Upper lobe of left lung (tissue), 6 donors: Measurements from ENCODE around the gene MROH8. TPM values are rescaled to one million over a fixed set of nuclear protein-coding genes. Genes with fewer than 3 reads are reported as not detected.
A peak's percentile ranks its signal among the peaks of the same experiment; 100 is the strongest.

Experiments
- ATAC-seq, 2 donors: fragments of 200-7000 bp; cut with Tn5 transposase; one replicate each; pipeline ENCODE4 v1.9.1; 2022; ENCODE audit warnings: mild to moderate bottlenecking in 2 of 2, moderate library complexity in 2 of 2; ENCODE audit not compliant: low FRiP score in 2 of 2
- DNase-seq, 2 donors: peaks; one replicate each; pipeline ENCODE4 v3.0.0-alpha.2; 2019 to 2020
- H3K27ac ChIP-seq, 4 donors: fragments of 200-600 bp; sonication (generic); one replicate each; pipeline ENCODE4 v1.5.1; 2016 to 2019
- H3K27me3 ChIP-seq, 4 donors: fragments of 200-600 bp; sonication (generic); one replicate each; pipeline ENCODE4 v1.5.1; 2017 to 2019
- H3K36me3 ChIP-seq, 4 donors: fragments of 200-600 bp; sonication (generic); one replicate each; pipeline ENCODE4 v1.5.1; 2016 to 2019
- H3K4me1 ChIP-seq, 4 donors: fragments of 200-600 bp; sonication (generic); one replicate each; pipeline ENCODE4 v1.5.1; 2018 to 2019
- H3K4me3 ChIP-seq, 4 donors: fragments of 200-600 bp; sonication (generic); one replicate each; pipeline ENCODE4 v1.5.1; 2017 to 2019; ENCODE audit warnings: mild to moderate bottlenecking in 2 of 4, moderate library complexity in 1 of 4
- H3K9me3 ChIP-seq, 4 donors: fragments of 200-600 bp; sonication (generic); one replicate each; pipeline ENCODE4 v1.5.1; 2018 to 2019
- CTCF ChIP-seq, 6 experiments: fragments of 450-650 bp in 4 of 6; fragments of 200-600 bp in 2 of 6; sonication (generic) in 2 of 6; IDR thresholded peaks; one replicate each; pipeline ENCODE4 v1.5.1; 2016 to 2019; ENCODE audit warnings: antibody characterized with exemption in 6 of 6
- EP300 ChIP-seq, 4 donors: sonication (generic); formaldehyde crosslinking; IDR thresholded peaks; one replicate each; pipeline ENCODE4 v1.5.1; 2017; ENCODE audit warnings: antibody characterized with exemption in 4 of 4, control low read depth in 2 of 4
- POLR2A ChIP-seq, 4 donors: fragments of 450-650 bp; IDR thresholded peaks; one replicate each; pipeline ENCODE4 v1.5.1; 2016 to 2017; ENCODE audit warnings: antibody characterized with exemption in 4 of 4, mild to moderate bottlenecking in 2 of 4
- POLR2AphosphoS5 ChIP-seq, 2 donors: sonication (generic); formaldehyde crosslinking; IDR thresholded peaks; one replicate each; pipeline ENCODE4 v1.5.1; 2017; ENCODE audit warnings: antibody characterized with exemption in 2 of 2
- WGBS, 2 donors: methylation state at CpG; one replicate each; pipeline ENCODE4 v1.1.5; 2017 to 2018; 5-methylcytosine and 5-hydroxymethylcytosine counted together
- total RNA-seq, 6 donors: library from RNA; depleted of rRNA in 4 of 6; stranded (reverse); fragments of >200 nt in 4 of 6; gene quantifications; one replicate each; pipeline versions ENCODE4 v1.1.0 to v1.2.1, GENCODE V29; 2016 to 2021
- donor health status: DM: no; HTN: no; CAD: no; lungs with moderate emphysema.
- donor health status: DM: no; HTN: yes; CAD: no; lungs with severe emphysema.

MROH8 gene
- total RNA-seq, 6 donors from 2014 or later = 1.1 to 5.9 (median 2.2) TPM

GRCh38 chr20:37200926-37201826 lies 21.8 kb upstream of the MROH8 start:
- no peak for ATAC-seq
- Histone ChIP-seq H3K27me3 (no peaks in the 10 kb centered on the region), H3K4me1 (peaks cover 0 to 5% (median 4%) of the 10 kb centered on the region in 4 donors), H3K4me3 (no peak overlapping the region), H3K36me3 (peaks cover 21 to 86% (median 55%) of the 10 kb centered on the region in 4 donors), H3K27ac (peak overlapping the region in 2 of 4 donors; percentile 59 to 69), H3K9me3 (no peaks in the 10 kb centered on the region)
- no peak for DNase-seq
- TF ChIP-seq POLR2AphosphoS5 (IDR thresholded peaks at IDR 0.05) (no peak), EP300 (IDR thresholded peaks at IDR 0.05) (no peak), CTCF (IDR thresholded peaks at IDR 0.05) (no peak), POLR2A (IDR thresholded peaks at IDR 0.05) (no peak)
- WGBS, 2 donors = 94 to 97% methylated on average over 13 of the region's 13 CpGs

DNA sequence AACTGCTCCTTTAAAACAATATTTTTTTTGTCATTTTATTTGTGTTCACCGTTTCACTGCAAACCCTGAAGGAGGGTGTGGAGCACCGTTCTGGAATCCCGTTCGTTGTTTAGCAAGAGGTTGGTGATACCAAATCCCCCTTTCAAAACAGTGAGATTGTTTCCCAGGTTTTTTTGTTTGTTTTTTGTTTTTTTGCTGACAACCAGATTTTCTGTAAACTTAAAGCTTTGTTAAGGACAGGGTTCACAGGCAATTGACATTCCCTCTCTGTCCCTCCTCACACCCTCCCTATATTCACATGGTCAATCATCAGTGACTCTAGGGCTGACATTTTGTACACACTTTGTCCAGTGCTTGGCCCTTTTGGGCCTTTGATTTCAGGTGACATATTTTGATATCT lies 21.0 kb upstream of the MROH8 start:
- peaks cover 0 to 11% (median 9%) of the 10 kb centered on the region in 4 donors for H3K4me1 ChIP-seq
- H3K4me3 ChIP-seq = no peak overlapping the region
- H3K36me3 ChIP-seq = peaks cover 21 to 78% (median 51%) of the 10 kb centered on the region in 4 donors
- WGBS, 2 donors = 87 to 90% methylated on average over 4 of the region's 4 CpGs
- DNase-seq = no peak
- no peaks in the 10 kb centered on the region for H3K27me3 ChIP-seq
- TF ChIP-seq POLR2AphosphoS5 (IDR thresholded peaks at IDR 0.05) (no peak), POLR2A (IDR thresholded peaks at IDR 0.05) (no peak), CTCF (IDR thresholded peaks at IDR 0.05) (no peak), EP300 (IDR thresholded peaks at IDR 0.05) (no peak)
- H3K9me3 ChIP-seq = no peaks in the 10 kb centered on the region
- ATAC-seq = no peak
- H3K27ac ChIP-seq = no peak overlapping the region

GRCh38 chr20:37198932-37199660 lies 19.7 kb upstream of the MROH8 start:
- H3K36me3 ChIP-seq = peaks cover 11 to 65% (median 38%) of the 10 kb centered on the region in 4 donors
- WGBS, 2 donors = 78 to 82% methylated on average over 15 to 16 of the region's 16 CpGs
- H3K9me3 ChIP-seq = no peaks in the 10 kb centered on the region
- H3K4me1 ChIP-seq = peaks cover 8 to 21% (median 13%) of the 10 kb centered on the region in 4 donors
- DNase-seq = no peak
- H3K4me3 ChIP-seq = no peak overlapping the region
- H3K27ac ChIP-seq = no peak overlapping the region
- TF ChIP-seq CTCF (IDR thresholded peaks at IDR 0.05) (no peak), POLR2A (IDR thresholded peaks at IDR 0.05) (no peak), POLR2AphosphoS5 (IDR thresholded peaks at IDR 0.05) (no peak), EP300 (IDR thresholded peaks at IDR 0.05) (no peak)
- no peak for ATAC-seq
- no peaks in the 10 kb centered on the region for H3K27me3 ChIP-seq

DNA sequence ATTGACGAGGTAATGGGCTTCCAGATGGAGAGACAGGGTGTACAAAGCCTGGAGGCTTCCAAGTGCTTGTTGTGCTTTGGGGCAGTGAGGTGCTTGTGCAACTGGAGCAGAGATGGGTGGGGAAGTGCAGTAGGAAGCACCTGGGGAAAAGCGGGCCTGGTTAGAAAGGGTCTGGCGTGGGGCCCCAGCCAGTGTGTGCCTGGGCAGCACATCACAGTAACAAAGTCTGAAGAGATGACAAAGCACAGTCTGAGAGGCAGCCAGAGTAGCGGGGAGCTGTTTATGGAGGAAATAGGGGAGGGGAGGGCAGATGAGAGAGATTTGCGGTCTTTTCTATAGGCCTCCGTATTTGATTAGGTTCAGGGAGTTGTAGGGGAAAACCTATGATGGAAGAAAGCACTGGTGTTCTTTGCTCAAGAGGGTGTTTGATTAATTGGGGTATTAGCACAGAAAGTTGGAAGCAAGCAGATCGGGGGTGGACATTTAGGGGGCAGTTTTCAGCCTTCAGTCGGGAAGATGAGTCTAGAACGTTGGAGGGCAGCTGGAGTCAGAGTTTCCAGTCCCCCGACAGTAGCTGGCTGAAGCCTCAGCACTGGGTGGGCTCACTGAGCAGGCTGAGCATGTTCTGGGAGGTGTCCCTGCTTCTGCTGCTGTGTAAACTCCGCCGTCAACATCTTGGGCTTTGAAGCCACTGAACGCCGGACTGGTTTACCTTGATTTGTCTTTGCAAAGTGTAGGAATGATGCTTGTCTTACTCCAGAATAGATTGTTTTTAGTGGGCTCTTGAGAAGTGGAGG lies 15.5 kb upstream of the MROH8 start:
- peaks cover 0 to 37% (median 16%) of the 10 kb centered on the region in 4 donors for H3K36me3 ChIP-seq
- no peak overlapping the region for H3K4me3 ChIP-seq
- no peaks in the 10 kb centered on the region for H3K27me3 ChIP-seq
- no peak for DNase-seq
- TF ChIP-seq EP300 (IDR thresholded peaks at IDR 0.05) = no peak
- TF ChIP-seq CTCF (IDR thresholded peaks at IDR 0.05) = no peak
- no peak for TF ChIP-seq POLR2AphosphoS5 (IDR thresholded peaks at IDR 0.05)
- TF ChIP-seq POLR2A (IDR thresholded peaks at IDR 0.05) = no peak
- H3K27ac ChIP-seq = no peak overlapping the region
- 47 to 66% methylated on average over 13 to 14 of the region's 14 CpGs for WGBS, 2 donors
- no peaks in the 10 kb centered on the region for H3K9me3 ChIP-seq
- peaks cover 28 to 41% (median 37%) of the 10 kb centered on the region in 4 donors for H3K4me1 ChIP-seq
- ATAC-seq = no peak
